AG09309 (cell line): ENCODE measurements around the gene PRDM16.
A peak's percentile ranks its signal among the peaks of the same experiment; 100 is the strongest.

Experiments used
- DNase-seq: peaks from one replicate; pipeline ENCODE4 v3.0.0-alpha.2; 2010; ENCODE audit warnings: low read depth
- H3K4me3 ChIP-seq: 2 replicates; pipeline ENCODE4 v1.5.1; 2011; ENCODE audit warnings: mild to moderate bottlenecking, low read depth, low read length, moderate library complexity; ENCODE audit not compliant: control insufficient read depth
- TF ChIP-seq, protein P1 (sequence below): IDR thresholded peaks from 2 replicates; pipeline ENCODE4 v1.5.1; 2011; ENCODE audit warnings: mild to moderate bottlenecking, low read depth, low read length, inconsistent platforms; ENCODE audit not compliant: insufficient read depth, control insufficient read depth; ENCODE audit errors: missing control alignments

Gene PRDM16

DNA sequence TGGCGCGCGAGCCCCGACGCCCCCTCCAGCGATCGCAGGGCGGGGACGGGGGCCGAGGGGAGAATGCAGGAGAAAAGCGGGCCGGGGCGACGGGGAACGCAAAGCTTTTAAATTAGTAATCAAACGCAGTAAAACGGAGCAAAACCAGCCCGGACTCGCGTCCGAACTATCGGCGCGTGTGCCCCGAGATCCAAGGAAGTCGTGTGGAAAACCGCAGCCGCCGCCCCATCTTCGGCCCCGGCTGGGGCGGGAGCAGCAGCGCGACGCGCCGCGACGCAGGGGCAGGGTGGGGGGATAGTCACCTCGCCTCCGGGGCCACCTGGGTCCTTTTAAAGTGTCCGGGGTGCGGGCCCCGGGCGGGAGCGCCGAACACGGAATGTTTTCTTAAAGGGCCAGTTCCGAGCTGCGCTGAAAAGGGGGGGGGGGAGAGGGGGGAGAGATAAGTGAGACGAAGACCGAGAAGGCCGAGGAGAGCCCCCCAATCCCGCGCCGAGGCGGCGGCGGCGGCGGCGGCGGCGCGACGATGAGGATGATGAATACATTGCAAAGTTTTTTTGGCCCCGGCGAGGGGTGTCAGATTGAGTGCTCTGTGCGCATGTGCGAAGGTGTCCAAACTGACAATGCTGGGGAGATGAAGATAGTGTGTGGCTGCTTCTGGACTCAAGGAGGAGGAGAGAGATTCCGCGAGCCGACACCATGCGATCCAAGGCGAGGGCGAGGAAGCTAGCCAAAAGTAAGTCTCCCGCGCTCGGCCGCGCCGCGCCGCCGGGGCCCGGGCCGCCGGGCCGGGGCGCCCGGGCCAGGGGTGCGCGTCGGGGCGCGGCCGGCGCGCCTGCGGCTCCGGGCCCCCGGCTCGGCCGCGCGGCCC, at the start of gene PRDM16:
PRDM16 (plus strand) TSS at position 640 of the 868 bp plus-strand sequence; CDS start at position 697, 57 bp downstream.
- TF ChIP-seq, protein P1, sequence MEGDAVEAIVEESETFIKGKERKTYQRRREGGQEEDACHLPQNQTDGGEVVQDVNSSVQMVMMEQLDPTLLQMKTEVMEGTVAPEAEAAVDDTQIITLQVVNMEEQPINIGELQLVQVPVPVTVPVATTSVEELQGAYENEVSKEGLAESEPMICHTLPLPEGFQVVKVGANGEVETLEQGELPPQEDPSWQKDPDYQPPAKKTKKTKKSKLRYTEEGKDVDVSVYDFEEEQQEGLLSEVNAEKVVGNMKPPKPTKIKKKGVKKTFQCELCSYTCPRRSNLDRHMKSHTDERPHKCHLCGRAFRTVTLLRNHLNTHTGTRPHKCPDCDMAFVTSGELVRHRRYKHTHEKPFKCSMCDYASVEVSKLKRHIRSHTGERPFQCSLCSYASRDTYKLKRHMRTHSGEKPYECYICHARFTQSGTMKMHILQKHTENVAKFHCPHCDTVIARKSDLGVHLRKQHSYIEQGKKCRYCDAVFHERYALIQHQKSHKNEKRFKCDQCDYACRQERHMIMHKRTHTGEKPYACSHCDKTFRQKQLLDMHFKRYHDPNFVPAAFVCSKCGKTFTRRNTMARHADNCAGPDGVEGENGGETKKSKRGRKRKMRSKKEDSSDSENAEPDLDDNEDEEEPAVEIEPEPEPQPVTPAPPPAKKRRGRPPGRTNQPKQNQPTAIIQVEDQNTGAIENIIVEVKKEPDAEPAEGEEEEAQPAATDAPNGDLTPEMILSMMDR, result no peak
- H3K4me3 ChIP-seq, result peak within 1 kb of the TSS; percentile 48
- DNase-seq, result peak; percentile 8

DNA sequence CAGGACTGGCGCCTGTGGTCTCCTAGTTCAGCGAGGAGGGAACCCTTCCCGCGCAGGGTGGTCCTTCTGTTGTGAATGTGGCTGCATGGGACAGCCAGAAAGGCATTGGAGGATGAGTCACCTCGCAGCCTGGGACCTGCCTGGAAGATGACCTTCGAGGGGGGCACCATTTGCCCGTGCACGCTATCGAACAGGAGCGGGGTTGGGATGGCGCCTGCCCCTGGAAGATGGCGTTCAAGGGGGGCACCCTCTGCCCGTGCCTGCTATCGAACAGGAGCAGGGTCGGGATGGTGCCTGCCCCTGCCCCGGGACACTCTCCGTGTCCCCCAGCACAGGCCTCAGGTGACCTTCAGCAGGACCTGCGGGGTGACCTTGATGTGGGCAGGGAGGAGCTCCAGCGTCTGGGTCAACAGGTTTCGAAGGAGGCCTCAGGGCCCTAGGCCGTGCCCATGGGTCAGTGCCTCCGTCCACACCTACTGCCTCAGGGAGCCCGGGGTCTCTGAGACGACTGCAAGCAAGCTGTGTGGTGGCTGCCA, 49.4 kb upstream of the PRDM16 start:
- no peak for DNase-seq
- TF ChIP-seq, protein P1, result no peak
- H3K4me3 ChIP-seq, result no peak overlapping the region

DNA sequence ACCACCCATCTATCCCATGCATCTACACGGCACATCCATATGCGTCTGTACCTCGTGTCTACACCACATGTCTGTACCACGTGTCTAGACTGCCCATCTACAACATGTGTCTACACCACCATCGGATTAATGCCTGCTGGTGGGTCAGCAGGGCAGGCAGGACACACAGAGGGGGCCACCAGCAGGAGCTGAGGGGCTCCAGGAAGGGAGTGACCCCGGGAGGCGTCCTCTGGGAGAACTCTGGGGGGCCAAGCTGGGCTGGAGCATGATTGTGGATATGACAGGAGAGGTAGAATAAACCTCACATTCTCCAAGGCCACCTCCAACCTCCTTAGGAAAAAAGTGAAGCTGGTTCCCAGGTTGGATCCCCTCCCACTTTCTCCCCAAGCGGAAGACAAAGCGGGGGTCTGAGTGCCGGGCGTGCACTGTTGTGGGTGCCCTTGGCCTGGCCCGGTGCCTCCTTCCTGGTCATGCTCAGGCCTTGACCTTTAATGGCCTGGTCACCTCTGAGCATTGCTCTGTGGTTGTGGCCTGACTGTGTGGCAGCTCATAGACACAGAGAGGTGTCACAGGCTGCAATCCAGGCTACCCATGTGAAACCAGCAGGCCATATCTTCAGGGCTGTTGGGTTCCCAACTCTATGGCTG, 48.6 kb upstream of the PRDM16 start:
- H3K4me3 ChIP-seq, result no peak overlapping the region
- no peak for DNase-seq
- TF ChIP-seq, protein P1, result no peak

DNA sequence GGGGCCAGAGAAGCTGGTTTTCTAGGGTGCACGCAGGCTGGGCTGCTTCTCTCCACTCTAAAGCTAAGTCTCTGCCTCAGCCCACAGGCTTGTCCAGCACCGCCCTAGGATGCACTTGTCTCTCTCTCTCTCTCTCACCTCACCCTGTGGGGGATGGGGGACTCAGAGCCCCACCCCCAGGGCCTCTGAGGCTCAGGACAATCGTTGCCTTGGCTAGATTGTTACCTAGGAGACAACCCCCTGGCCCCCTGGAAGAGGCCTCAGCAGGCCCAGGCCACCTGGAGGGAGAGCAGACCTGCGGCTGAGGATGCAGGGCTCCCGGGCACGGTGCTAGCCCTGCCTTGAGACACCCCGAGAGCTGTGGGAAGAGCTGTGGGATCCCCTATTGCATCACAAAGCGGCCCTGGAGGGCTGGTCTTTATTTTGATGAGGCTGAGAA, 47.8 kb upstream of the PRDM16 start, which contains the start of gene ACTRT2:
ACTRT2 (plus strand) TSS at position 235 of the 439 bp plus-strand sequence. CDS start 220 bp downstream, outside the sequence.
- no peak within 1 kb of the TSS for H3K4me3 ChIP-seq
- DNase-seq, result no peak
- TF ChIP-seq, protein P1, result no peak

DNA sequence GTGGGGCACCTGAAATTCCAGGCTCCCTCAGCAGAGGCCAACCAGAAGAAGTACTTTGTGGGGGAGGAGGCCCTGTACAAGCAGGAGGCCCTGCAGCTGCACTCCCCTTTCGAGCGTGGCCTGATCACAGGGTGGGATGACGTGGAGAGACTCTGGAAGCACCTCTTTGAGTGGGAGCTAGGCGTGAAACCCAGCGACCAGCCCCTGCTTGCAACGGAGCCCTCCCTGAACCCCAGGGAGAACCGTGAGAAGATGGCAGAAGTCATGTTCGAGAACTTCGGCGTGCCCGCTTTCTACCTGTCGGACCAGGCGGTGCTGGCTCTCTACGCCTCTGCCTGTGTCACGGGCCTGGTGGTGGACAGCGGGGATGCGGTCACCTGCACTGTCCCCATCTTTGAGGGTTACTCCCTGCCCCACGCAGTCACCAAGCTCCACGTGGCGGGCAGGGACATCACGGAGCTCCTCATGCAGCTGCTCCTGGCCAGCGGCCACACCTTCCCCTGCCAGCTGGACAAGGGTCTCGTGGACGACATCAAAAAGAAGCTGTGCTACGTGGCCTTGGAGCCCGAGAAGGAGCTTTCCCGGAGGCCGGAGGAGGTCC, 47.1 kb upstream of the PRDM16 start:
- TF ChIP-seq, protein P1, result no peak
- H3K4me3 ChIP-seq, result no peak overlapping the region
- no peak for DNase-seq

DNA sequence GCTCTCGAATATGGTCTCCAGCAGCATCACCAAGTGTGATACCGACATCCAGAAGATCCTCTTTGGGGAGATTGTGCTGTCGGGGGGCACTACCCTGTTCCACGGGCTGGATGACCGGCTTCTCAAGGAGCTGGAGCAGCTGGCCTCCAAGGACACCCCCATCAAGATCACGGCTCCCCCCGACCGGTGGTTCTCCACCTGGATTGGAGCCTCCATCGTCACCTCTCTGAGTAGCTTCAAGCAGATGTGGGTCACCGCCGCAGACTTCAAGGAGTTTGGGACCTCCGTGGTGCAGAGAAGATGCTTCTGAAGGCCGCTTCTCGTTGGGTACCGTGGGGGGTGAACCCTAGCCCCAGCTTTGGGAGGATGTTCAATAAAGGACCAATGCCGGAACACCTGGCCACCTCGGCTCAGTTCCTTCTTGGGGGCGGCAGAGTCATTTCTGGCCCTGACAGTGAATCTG, 46.5 kb upstream of the PRDM16 start:
- H3K4me3 ChIP-seq, result no peak overlapping the region
- no peak for DNase-seq
- TF ChIP-seq, protein P1, result no peak
